ENCODE data around the gene HLCS.
A peak's percentile ranks its signal among the peaks of the same experiment; 100 is the strongest.
"Not testable (repeated sequence)": the region's sequence is repeated elsewhere in the genome, so short reads cannot be mapped to it uniquely, and the experiment has no call there.

HLCS gene

GRCh38 chr21:36966066-36966820 lies at the start of gene HLCS:
Gene HLCS (minus strand): TSS chr21:36966669. CDS start chr21:36966638, 31 bp downstream.
- peak; percentile 37 to 74 (median 53) for DNase-seq (ENCODE audit: low read depth in 3 of 3)

GRCh38 chr21:37009740-37010341 lies 43.4 kb upstream of the HLCS start:
- DNase-seq (ENCODE audit: low read depth in 3 of 3): peak; percentile 58 to 78 (median 61)

DNA sequence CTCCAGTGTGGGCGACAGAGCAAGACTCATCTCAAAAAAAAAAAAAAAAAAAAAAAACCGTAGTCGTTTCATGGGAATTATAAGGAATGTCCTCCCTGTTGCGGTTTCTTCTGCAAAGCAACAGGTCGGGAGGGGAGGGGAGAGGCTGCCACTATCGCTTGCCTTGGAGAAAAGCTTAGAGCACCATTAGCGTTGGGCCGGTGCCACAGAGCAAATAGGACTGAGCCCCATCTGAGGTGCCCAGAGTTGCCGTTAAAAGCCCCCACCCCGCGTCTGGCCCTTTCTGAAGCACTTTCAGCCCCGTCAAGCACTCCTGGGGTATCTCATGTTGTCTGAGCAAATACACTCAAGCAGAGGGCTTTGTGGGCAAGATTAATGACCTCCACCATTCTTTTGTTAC lies 42.3 kb upstream of the HLCS start:
- DNase-seq (ENCODE audit: low read depth in 3 of 3): no peak

GRCh38 chr21:37006486-37007291 lies 40.2 kb upstream of the HLCS start, which contains the start of gene RIPPLY3:
Gene RIPPLY3 (plus strand): TSS chr21:37006702. CDS start chr21:37006773, 71 bp downstream.
- peak in 1 of 3 experiments; percentile 8 for DNase-seq (ENCODE audit: low read depth in 3 of 3)

DNA sequence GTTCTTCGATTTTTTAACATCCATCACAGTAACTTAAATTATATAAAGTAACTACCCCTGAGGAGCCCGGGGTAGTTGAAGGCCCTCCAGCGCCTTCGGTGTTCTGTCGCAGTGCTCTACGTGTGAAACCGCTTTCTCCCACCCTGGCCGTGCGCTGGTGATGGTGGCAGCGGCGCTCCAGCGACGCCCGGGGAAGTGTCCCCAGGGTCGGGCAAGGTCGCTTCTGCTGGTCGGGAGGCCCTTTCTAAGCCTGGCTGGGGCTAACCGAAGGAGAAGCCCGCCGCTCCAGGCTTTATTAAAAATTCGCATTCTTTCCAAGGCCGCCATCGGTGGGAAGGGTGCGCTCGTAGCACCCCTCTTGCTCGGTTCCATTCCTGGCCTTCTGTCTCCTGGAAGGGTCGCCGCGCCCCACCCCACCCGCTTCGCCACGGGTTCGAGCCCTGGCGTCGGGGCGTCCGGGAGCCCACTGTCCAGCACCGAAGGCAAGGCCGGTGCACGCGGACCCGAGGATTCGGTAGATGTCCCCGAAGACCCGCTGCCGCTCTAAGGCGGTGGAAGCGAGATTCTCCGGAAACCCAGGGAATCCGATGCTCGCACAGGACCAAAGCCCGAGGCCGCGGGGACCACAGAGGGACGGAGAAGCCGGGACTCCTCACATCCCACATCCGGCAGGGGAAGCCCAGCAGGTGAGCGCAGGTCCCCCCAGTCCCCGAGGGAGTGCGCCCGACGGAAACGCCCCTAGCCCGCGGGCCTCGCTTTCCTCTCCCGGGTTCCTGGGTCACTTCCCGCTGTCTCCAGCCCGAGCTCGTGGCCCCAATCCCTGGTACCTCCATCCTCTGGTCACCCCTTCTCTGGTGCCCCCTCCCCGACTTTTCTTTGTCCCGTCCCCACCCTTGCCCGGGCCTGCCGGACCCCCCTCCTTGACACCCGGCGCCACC lies 39.3 kb upstream of the HLCS start:
- DNase-seq (ENCODE audit: low read depth in 3 of 3): no peak

DNA sequence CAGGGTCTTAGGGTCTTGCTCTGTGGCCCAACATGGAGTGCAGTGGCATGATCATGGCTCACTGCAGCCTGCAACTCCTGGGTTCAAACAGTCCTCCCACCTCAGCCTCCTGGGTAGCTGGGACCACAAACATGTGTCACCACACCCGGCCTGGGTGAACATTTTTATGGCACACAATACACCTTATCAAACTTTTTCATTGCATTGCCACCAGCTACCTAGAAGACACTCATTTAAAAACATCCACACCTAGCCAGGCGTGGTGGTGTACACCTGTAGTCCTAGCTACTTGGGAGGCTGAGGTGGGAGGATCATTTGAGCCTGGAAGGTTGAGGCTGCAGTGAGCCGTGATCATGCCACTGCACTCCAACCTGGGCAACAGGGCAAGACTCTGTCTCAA lies 37.4 kb upstream of the HLCS start:
- DNase-seq (ENCODE audit: low read depth in 3 of 3): not testable (repeated sequence)

DNA sequence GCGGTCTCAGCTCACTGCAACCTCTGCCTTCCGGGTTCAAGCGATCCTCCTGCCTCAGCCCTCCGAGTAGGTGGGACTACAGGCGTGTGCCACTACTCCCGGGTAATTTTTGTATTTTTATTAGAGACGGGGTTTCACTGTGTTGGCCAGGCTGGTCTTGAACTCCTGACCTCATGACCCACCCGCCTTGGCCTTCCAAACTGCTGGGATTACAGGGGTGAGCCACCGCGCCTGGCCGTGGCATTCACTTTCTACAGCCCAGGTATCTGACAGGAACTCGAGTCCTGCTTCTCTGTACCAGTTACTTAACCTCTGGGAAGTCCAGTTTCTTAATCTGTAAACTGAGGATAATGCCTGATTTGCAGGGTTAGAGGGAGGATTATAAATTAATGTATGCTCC lies 36.4 kb upstream of the HLCS start:
- not testable (repeated sequence) for DNase-seq (ENCODE audit: low read depth in 3 of 3)

DNA sequence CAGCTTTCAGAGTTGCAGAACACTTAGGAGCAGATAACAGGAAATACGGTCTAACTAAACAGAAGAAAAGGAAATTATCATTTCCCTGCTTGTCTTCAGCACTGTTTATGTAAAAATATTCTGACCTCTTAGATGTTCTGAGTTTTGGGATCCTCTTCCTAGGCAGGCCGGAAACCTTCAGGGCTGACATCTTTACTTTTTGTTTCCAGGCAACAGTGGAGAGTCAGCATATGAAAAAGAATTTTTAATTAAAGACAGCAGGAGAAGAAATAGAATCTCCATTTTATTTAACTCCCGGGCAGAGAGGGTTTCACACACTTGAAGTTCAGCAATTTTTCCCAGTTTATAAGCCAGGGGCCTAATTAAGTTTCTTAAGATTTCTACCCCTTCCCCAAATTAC lies 35.0 kb upstream of the HLCS start:
- DNase-seq (ENCODE audit: low read depth in 3 of 3): no peak

DNA sequence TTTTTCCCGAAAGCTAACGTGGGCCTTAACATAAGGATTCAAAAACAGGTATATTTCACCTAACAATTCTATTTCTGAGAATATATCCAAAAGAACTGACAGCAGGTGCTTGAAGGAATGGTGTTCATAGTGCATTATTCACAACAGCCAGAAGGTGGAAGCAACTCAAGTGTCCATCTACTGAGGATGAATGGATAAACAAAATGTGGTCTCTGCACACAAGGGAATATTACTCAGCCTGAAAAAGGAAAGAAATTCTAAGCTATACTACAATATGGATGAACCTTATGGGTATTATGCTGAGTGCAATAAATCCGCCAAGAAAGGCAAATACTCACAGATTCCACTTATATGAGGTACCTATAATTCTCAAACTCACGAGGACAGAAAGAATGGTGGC lies 33.9 kb upstream of the HLCS start:
- no peak for DNase-seq (ENCODE audit: low read depth in 3 of 3)

GRCh38 chr21:36999131-36999898 lies 32.8 kb upstream of the HLCS start:
- no peak for DNase-seq (ENCODE audit: low read depth in 3 of 3)

DNA sequence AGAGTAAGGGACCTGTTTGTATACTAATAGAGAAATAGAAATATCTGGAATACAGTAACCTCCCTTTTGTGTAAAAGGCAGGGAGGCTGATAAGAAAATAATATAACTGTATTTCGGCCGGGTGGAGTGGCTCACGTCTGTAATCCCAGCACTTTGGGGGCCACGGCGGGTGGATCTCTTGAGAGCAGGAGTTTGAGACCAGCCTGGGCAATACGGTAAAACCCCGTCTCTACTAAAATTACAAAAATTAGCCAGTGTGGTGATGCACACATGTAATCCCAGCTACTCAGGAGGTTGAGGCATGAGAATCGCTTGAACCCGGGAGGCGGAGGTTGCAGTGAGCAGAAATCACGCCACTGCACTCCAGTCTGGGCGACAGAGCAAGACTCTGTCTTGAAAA lies 28.8 kb upstream of the HLCS start:
- not testable (repeated sequence) for DNase-seq (ENCODE audit: low read depth in 3 of 3)

DNA sequence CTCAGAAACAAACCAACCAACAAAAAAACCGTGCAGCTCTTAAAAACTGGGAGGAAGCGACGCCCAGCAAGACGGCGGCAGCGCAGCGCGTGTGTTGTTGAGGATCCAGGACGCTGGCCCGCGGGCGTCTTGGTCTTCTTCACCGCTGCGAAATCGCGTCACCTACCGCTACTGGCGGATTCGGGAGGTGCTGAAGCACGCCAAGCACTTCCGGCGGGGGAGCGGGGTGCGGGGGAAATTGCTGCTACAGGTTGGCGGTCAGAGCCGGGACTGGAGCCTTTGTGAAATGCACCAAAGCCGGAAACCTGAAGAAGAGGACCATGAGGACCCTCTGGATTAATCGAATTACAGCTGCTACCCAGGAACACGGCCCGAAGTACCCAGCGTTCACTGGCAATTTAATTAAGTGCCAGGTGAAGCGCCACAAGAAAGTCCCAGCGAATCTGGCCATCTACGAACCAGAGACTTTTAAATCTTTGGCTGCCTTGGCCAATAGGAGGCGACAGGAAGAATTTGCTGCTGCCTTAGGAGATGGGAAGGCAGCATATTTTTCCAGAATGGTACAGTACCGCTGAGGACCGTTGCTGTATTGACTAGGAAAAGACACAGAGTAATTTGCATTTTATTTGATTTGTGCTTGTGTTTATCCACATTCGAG lies 28.2 kb upstream of the HLCS start:
- no peak for DNase-seq (ENCODE audit: low read depth in 3 of 3)

DNA sequence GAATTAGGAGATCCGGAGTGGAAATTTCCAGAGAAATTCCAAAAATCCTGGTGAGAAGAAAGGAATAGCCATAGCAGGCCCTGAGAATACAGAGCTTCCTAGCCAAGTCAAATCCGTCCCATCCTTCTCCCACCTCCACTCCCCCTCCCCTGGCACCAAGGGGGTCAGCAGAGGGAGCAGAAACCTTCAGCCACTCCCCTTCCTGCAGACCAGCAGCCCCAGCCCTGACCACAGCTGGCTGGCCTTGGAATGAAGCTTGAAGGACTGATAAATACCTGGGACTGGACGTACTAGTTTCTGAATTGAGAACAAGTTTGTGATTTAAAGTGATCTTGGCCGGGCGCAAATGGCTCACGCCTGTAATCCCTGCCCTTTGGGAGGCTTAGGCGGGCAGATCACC lies 26.2 kb upstream of the HLCS start:
- no peak for DNase-seq (ENCODE audit: low read depth in 3 of 3)

GRCh38 chr21:36990508-36991205 lies 24.2 kb upstream of the HLCS start:
- DNase-seq (ENCODE audit: low read depth in 3 of 3): no peak

GRCh38 chr21:36989699-36990507 lies 23.4 kb upstream of the HLCS start:
- DNase-seq (ENCODE audit: low read depth in 3 of 3): peak; percentile 75 to 90 (median 76)

- DNase-seq (ENCODE audit: low read depth in 3 of 3): not testable (repeated sequence)
Measured at GRCh38 chr21:36989199-36989698, 22.8 kb upstream of the HLCS start.

DNA sequence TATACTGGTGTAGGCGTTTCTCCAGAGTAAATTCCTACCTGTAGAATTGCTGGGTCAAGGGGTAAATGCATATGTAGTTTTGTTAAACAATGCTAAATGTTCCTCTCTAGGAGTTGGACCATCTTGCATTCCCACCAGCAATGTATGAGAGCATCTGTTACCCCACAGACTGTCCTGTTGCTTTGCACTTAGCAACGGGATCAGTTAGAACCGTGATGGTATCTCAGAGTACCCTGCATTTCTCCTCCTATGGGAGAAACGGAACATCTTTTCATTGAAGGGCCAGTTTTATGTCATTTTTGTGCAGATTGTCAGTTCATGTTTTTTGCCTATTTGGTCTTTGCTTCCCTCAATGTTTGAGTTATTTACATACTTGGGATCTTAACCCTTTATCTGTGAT lies 22.1 kb upstream of the HLCS start:
- DNase-seq (ENCODE audit: low read depth in 3 of 3): no peak

DNA sequence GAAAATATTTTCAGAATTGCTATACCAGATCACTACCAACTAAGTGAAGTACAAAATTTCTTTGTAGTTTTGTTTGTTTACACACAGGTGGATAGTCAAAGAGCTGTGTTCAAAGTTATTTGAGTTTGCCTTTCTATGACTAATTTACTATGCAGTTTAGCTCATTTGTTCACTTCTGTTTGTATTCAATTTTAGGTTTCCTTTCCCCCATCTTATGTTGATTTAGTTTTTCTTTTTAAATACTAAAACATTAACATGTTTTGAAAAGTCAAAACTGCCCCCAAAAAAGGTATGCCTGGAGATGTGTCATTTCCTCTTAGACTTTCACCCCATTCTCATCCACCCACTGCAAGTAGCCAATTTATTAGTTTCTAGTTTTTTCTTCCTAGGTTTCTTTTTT lies 21.4 kb upstream of the HLCS start:
- DNase-seq (ENCODE audit: low read depth in 3 of 3): no peak
